IgD-negative memory B cell (primary cell): Measurements from ENCODE around the gene MGST2. TPM values are rescaled to one million over a fixed set of nuclear protein-coding genes. Genes with fewer than 3 reads are reported as not detected.
A peak's percentile ranks its signal among the peaks of the same experiment; 100 is the strongest.

Experiments used
- H3K27ac Mint-ChIP-seq, 3 donors: one replicate each; pipeline ENCODE4 v1.8.0; 2020 to 2022; ENCODE audit warnings: mild to moderate bottlenecking in 3 of 3, mixed read lengths in 3 of 3, moderate library complexity in 1 of 3
- H3K27me3 Mint-ChIP-seq: one replicate; pipeline ENCODE4 v1.8.0; 2021; ENCODE audit warnings: mixed read lengths
- H3K36me3 Mint-ChIP-seq: one replicate; pipeline ENCODE4 v1.8.0; 2020; ENCODE audit warnings: mild to moderate bottlenecking, mixed read lengths
- H3K4me1 Mint-ChIP-seq, 3 donors: one replicate each; pipeline ENCODE4 v1.8.0; 2020 to 2022; ENCODE audit warnings: mixed read lengths in 3 of 3, mild to moderate bottlenecking in 1 of 3
- H3K4me3 Mint-ChIP-seq, 4 donors: one replicate each; pipeline ENCODE4 v1.8.0; 2020 to 2022; ENCODE audit warnings: mild to moderate bottlenecking in 4 of 4, mixed read lengths in 4 of 4, moderate library complexity in 3 of 4
- H3K9me3 Mint-ChIP-seq, 3 donors: one replicate each; pipeline ENCODE4 v1.8.0; 2020 to 2021; ENCODE audit warnings: mixed read lengths in 3 of 3, mild to moderate bottlenecking in 1 of 3
- polyA plus RNA-seq: library from polyadenylated mRNA; unstranded; fragments of 300-500 nt; fragmentation: Illumina TruSeq; gene quantifications from one replicate; pipeline ENCODE4 v1.2.3, GENCODE V29; 2021

Gene MGST2
- polyA plus RNA-seq, 1 donor from 2014 or later: 2.0 TPM

GRCh38 chr4:139658185-139658584 is 7.4 kb upstream of the MGST2 start:
- Mint-ChIP-seq H3K27me3 (peaks cover 5% of the 10 kb centered on the region), H3K27ac (no peak overlapping the region), H3K9me3 (no peaks in the 10 kb centered on the region), H3K36me3 (peaks cover 2% of the 10 kb centered on the region), H3K4me3 (no peak overlapping the region), H3K4me1 (peaks cover 0 to 3% (median 3%) of the 10 kb centered on the region in 3 donors)

GRCh38 chr4:139658586-139659382 is 6.8 kb upstream of the MGST2 start:
- peaks cover 5% of the 10 kb centered on the region for H3K27me3 Mint-ChIP-seq
- no peak overlapping the region for H3K4me3 Mint-ChIP-seq
- peaks cover 2% of the 10 kb centered on the region for H3K36me3 Mint-ChIP-seq
- no peak overlapping the region for H3K27ac Mint-ChIP-seq
- H3K9me3 Mint-ChIP-seq: no peaks in the 10 kb centered on the region
- peaks cover 0 to 3% (median 3%) of the 10 kb centered on the region in 3 donors for H3K4me1 Mint-ChIP-seq

GRCh38 chr4:139659735-139660424 is 5.7 kb upstream of the MGST2 start:
- Mint-ChIP-seq H3K36me3 (peaks cover 2% of the 10 kb centered on the region), H3K27me3 (peaks cover 5% of the 10 kb centered on the region), H3K27ac (no peak overlapping the region), H3K4me1 (peaks cover 0 to 3% (median 3%) of the 10 kb centered on the region in 3 donors), H3K4me3 (no peak overlapping the region), H3K9me3 (no peaks in the 10 kb centered on the region)

GRCh38 chr4:139660568-139661043 is 5.0 kb upstream of the MGST2 start:
- H3K4me1 Mint-ChIP-seq: peaks cover 0 to 7% (median 5%) of the 10 kb centered on the region in 3 donors
- peaks cover 7% of the 10 kb centered on the region for H3K27me3 Mint-ChIP-seq
- H3K4me3 Mint-ChIP-seq: no peak overlapping the region
- no peaks in the 10 kb centered on the region for H3K9me3 Mint-ChIP-seq
- peaks cover 2% of the 10 kb centered on the region for H3K36me3 Mint-ChIP-seq
- H3K27ac Mint-ChIP-seq: peak overlapping the region in 1 of 3 donors; percentile 77

- H3K27me3 Mint-ChIP-seq: peaks cover 5% of the 10 kb centered on the region
- no peaks in the 10 kb centered on the region for H3K9me3 Mint-ChIP-seq
- H3K4me3 Mint-ChIP-seq: no peak overlapping the region
- peaks cover 5 to 8% (median 5%) of the 10 kb centered on the region in 3 donors for H3K4me1 Mint-ChIP-seq
- no peak overlapping the region for H3K27ac Mint-ChIP-seq
- peaks cover 2% of the 10 kb centered on the region for H3K36me3 Mint-ChIP-seq
These were observed 2.0 kb upstream of the MGST2 start for GRCh38 chr4:139663561-139664138.

GRCh38 chr4:139664442-139664841 is 1.2 kb upstream of the MGST2 start:
- no peaks in the 10 kb centered on the region for H3K9me3 Mint-ChIP-seq
- no peak overlapping the region for H3K4me3 Mint-ChIP-seq
- H3K4me1 Mint-ChIP-seq: peaks cover 5 to 8% (median 5%) of the 10 kb centered on the region in 3 donors
- peaks cover 2% of the 10 kb centered on the region for H3K36me3 Mint-ChIP-seq
- no peak overlapping the region for H3K27ac Mint-ChIP-seq
- peaks cover 5% of the 10 kb centered on the region for H3K27me3 Mint-ChIP-seq

GRCh38 chr4:139665079-139665689 is 435 bp upstream of the MGST2 start:
- Mint-ChIP-seq H3K9me3 (no peaks in the 10 kb centered on the region), H3K27me3 (peaks cover 5% of the 10 kb centered on the region), H3K36me3 (peaks cover 2% of the 10 kb centered on the region)

GRCh38 chr4:139666735-139667281 is 1.2 kb downstream of the MGST2 start:
- no peaks in the 10 kb centered on the region for H3K9me3 Mint-ChIP-seq
- peak overlapping the region in 1 of 3 donors; percentile 82 for H3K27ac Mint-ChIP-seq
- peak overlapping the region; percentile 85 to 97 (median 94) for H3K4me3 Mint-ChIP-seq
- peaks cover 5 to 8% (median 5%) of the 10 kb centered on the region in 3 donors for H3K4me1 Mint-ChIP-seq
- peaks cover 5% of the 10 kb centered on the region for H3K27me3 Mint-ChIP-seq
- peaks cover 2% of the 10 kb centered on the region for H3K36me3 Mint-ChIP-seq

More at GRCh38 chr4:139665079-139665689, 435 bp upstream of the MGST2 start:
- peak overlapping the region; percentile 85 to 97 (median 94) for H3K4me3 Mint-ChIP-seq
- H3K4me1 Mint-ChIP-seq: peaks cover 5 to 8% (median 5%) of the 10 kb centered on the region in 3 donors
- H3K27ac Mint-ChIP-seq: peak overlapping the region in 1 of 3 donors; percentile 57

GRCh38 chr4:139668036-139668435 is 2.4 kb downstream of the MGST2 start:
- H3K4me1 Mint-ChIP-seq: peaks cover 5 to 8% (median 5%) of the 10 kb centered on the region in 3 donors
- no peak overlapping the region for H3K27ac Mint-ChIP-seq

GRCh38 chr4:139668658-139669201 is 3.1 kb downstream of the MGST2 start:
- H3K27me3 Mint-ChIP-seq: peaks cover 5% of the 10 kb centered on the region
- no peak overlapping the region for H3K4me3 Mint-ChIP-seq
- no peaks in the 10 kb centered on the region for H3K9me3 Mint-ChIP-seq
- no peaks in the 10 kb centered on the region for H3K36me3 Mint-ChIP-seq
- H3K4me1 Mint-ChIP-seq: peaks cover 5 to 8% (median 5%) of the 10 kb centered on the region in 3 donors
- peak overlapping the region in 1 of 3 donors; percentile 18 for H3K27ac Mint-ChIP-seq

More at GRCh38 chr4:139668036-139668435, 2.4 kb downstream of the MGST2 start:
- no peaks in the 10 kb centered on the region for H3K9me3 Mint-ChIP-seq
- H3K4me3 Mint-ChIP-seq: no peak overlapping the region
- H3K27me3 Mint-ChIP-seq: peaks cover 5% of the 10 kb centered on the region
- no peaks in the 10 kb centered on the region for H3K36me3 Mint-ChIP-seq

- H3K27me3 Mint-ChIP-seq: peaks cover 5% of the 10 kb centered on the region
- H3K4me3 Mint-ChIP-seq: no peak overlapping the region
- H3K36me3 Mint-ChIP-seq: no peaks in the 10 kb centered on the region
- peak overlapping the region in 1 of 3 donors; percentile 18 for H3K27ac Mint-ChIP-seq
- H3K9me3 Mint-ChIP-seq: no peaks in the 10 kb centered on the region
- H3K4me1 Mint-ChIP-seq: peaks cover 5 to 8% (median 5%) of the 10 kb centered on the region in 3 donors
These were observed 3.7 kb downstream of the MGST2 start for GRCh38 chr4:139669335-139669734.

- H3K27ac Mint-ChIP-seq: no peak overlapping the region
- no peaks in the 10 kb centered on the region for H3K36me3 Mint-ChIP-seq
- no peak overlapping the region for H3K4me3 Mint-ChIP-seq
- H3K27me3 Mint-ChIP-seq: peaks cover 5% of the 10 kb centered on the region
- H3K4me1 Mint-ChIP-seq: peaks cover 5 to 10% (median 7%) of the 10 kb centered on the region in 3 donors
- no peaks in the 10 kb centered on the region for H3K9me3 Mint-ChIP-seq
These were observed 4.3 kb downstream of the MGST2 start for GRCh38 chr4:139669890-139670289.

- Mint-ChIP-seq H3K27me3 (peaks cover 3% of the 10 kb centered on the region), H3K4me1 (peaks cover 8 to 14% (median 11%) of the 10 kb centered on the region in 3 donors), H3K9me3 (no peaks in the 10 kb centered on the region), H3K27ac (no peak overlapping the region), H3K36me3 (no peaks in the 10 kb centered on the region), H3K4me3 (no peak overlapping the region)
These were observed 5.2 kb downstream of the MGST2 start for GRCh38 chr4:139670775-139671174.

GRCh38 chr4:139672215-139672614 is 6.6 kb downstream of the MGST2 start:
- Mint-ChIP-seq H3K36me3 (no peaks in the 10 kb centered on the region), H3K27ac (no peak overlapping the region), H3K4me3 (no peak overlapping the region), H3K4me1 (peaks cover 7 to 9% (median 8%) of the 10 kb centered on the region in 3 donors), H3K9me3 (no peaks in the 10 kb centered on the region), H3K27me3 (no peaks in the 10 kb centered on the region)
